Panc1 (cell line): ENCODE measurements around the gene AMOTL1. TPM values are rescaled to one million over a fixed set of nuclear protein-coding genes. Genes with fewer than 3 reads are reported as not detected.

Experiments used
- ATAC-seq: fragments of 200-7000 bp; cut with Tn5 transposase; 2 replicates; pipeline ENCODE4 v1.9.1; 2020; ENCODE audit warnings: mild to moderate bottlenecking, moderate library complexity
- BruUV-seq: library from RNA; stranded (reverse); fragments of 400-500 nt; replicated peaks from 2 replicates; lab custom pipeline; 2021; lab: Mats Ljungman, UMichigan
- CTCF ChIA-PET: fragments of 300-600 bp; sonication (Branson Sonifier 250); formaldehyde crosslinking; loops from one replicate; lab custom pipeline; 2022; ENCODE audit warnings: antibody characterized with exemption; lab: Charles Lee
- POLR2A ChIA-PET: fragments of 300-600 bp; sonication (Branson Sonifier 250); formaldehyde crosslinking; loops from one replicate; lab custom pipeline; 2022; ENCODE audit warnings: antibody characterized with exemption; lab: Charles Lee
- DNase-seq: peaks from one replicate; pipeline ENCODE4 v3.0.0-alpha.2; 2010; ENCODE audit warnings: low read depth, low spot score
- H3K27ac ChIP-seq: 2 replicates; pipeline ENCODE4 v1.5.1; 2011; ENCODE audit warnings: mild to moderate bottlenecking, low read length, inconsistent platforms
- H3K27me3 ChIP-seq: fragments of 200-500 bp; sonication (Bioruptor generic); 2 replicates; pipeline ENCODE4 v1.6.0; 2014; ENCODE audit warnings: low read length, inconsistent platforms; ENCODE audit not compliant: control insufficient read depth, insufficient read depth
- H3K36me3 ChIP-seq: fragments of 200-500 bp; sonication (Bioruptor generic); 2 replicates; pipeline ENCODE4 v1.5.1; 2014; ENCODE audit warnings: inconsistent platforms, mild to moderate bottlenecking, low read length, moderate library complexity; ENCODE audit not compliant: control insufficient read depth, insufficient read depth
- H3K4me1 ChIP-seq: 2 replicates; pipeline ENCODE4 v1.5.1; 2011; ENCODE audit warnings: inconsistent platforms, mild to moderate bottlenecking, low read length, moderate library complexity; ENCODE audit not compliant: control insufficient read depth, insufficient read depth
- H3K4me3 ChIP-seq, 2 experiments: 2 replicates each; pipeline ENCODE4 v1.5.1; 2011 to 2012; ENCODE audit warnings: low read depth in 2 of 2, low read length in 2 of 2, mild to moderate bottlenecking in 2 of 2, inconsistent platforms in 1 of 2, moderate library complexity in 1 of 2
- H3K9me3 ChIP-seq: fragments of 200-500 bp; sonication (Bioruptor generic); 2 replicates; pipeline ENCODE4 v1.5.1; 2014; ENCODE audit warnings: low read depth, mild to moderate bottlenecking, inconsistent platforms, low read length, moderate library complexity; ENCODE audit not compliant: control insufficient read depth, insufficient read depth
- POLR2AphosphoS5 ChIP-seq: IDR thresholded peaks from 2 replicates; pipeline ENCODE4 v1.6.1; 2012; ENCODE audit warnings: mild to moderate bottlenecking, low read depth, low read length, moderate library complexity
- REST ChIP-seq, 2 experiments: IDR thresholded peaks; 2 replicates each; pipeline ENCODE4 v1.6.1; 2011 to 2012; ENCODE audit warnings: low read depth in 2 of 2, control low read depth in 1 of 2, low read length in 1 of 2, mild to moderate bottlenecking in 1 of 2, moderate library complexity in 1 of 2; ENCODE audit not compliant: insufficient read depth in 1 of 2
- SIN3A ChIP-seq: IDR thresholded peaks from 2 replicates; pipeline ENCODE4 v1.6.1; 2012; ENCODE audit warnings: low read depth, mild to moderate bottlenecking, low read length, moderate library complexity, borderline replicate concordance; ENCODE audit not compliant: insufficient read depth
- TCF7L2 ChIP-seq: IDR thresholded peaks from 2 replicates; pipeline ENCODE4 v1.6.1; 2011; ENCODE audit warnings: mild to moderate bottlenecking, low read depth, low read length, inconsistent platforms
- in situ Hi-C: cut with HindIII; loops from 2 replicates; pipeline ENCODE4 v1.10.0; 2016; ENCODE audit warnings: low sequenced_read_pairs, low pct_unique_long_range_greater_than_20kb
- intact Hi-C: fragments of 100-400 bp; cut with micrococcal nuclease; formaldehyde crosslinking; loops from one replicate; pipeline ENCODE4 v1.10.0; 2022; ENCODE audit not compliant: unreplicated experiment
- total RNA-seq: library from RNA; stranded (reverse); gene quantifications from one replicate; pipeline ENCODE4 v1.2.1, GENCODE V29; 2021; ENCODE audit not compliant: unreplicated experiment
- TF ChIP-seq, protein P1 (sequence below): fragments of 450-650 bp; IDR thresholded peaks from 2 replicates; pipeline ENCODE4 v1.5.1; 2017; ENCODE audit warnings: mild to moderate bottlenecking

AMOTL1 gene
- total RNA-seq, 1 experiment from 2014 or later = 16.0 TPM

GRCh38 chr11:94880216-94880615 lies 112.1 kb downstream of the AMOTL1 start:
- DNase-seq (peak; percentile 91), ATAC-seq (peak; percentile 75)
- no peaks in the 10 kb centered on the region for H3K27me3 ChIP-seq
- BruUV-seq = no TSS peak
- CTCF ChIA-PET = no interaction called here
- H3K27ac ChIP-seq = no peak overlapping the region
- H3K9me3 ChIP-seq = no peaks in the 10 kb centered on the region
- in situ Hi-C loops = no loop called here
- TF ChIP-seq SIN3A = no peak
- TF ChIP-seq, protein P1, sequence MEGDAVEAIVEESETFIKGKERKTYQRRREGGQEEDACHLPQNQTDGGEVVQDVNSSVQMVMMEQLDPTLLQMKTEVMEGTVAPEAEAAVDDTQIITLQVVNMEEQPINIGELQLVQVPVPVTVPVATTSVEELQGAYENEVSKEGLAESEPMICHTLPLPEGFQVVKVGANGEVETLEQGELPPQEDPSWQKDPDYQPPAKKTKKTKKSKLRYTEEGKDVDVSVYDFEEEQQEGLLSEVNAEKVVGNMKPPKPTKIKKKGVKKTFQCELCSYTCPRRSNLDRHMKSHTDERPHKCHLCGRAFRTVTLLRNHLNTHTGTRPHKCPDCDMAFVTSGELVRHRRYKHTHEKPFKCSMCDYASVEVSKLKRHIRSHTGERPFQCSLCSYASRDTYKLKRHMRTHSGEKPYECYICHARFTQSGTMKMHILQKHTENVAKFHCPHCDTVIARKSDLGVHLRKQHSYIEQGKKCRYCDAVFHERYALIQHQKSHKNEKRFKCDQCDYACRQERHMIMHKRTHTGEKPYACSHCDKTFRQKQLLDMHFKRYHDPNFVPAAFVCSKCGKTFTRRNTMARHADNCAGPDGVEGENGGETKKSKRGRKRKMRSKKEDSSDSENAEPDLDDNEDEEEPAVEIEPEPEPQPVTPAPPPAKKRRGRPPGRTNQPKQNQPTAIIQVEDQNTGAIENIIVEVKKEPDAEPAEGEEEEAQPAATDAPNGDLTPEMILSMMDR = no peak
- TF ChIP-seq TCF7L2 = no peak
- peak; percentile 57; the same call in 1 of the 2 replicates for TF ChIP-seq POLR2AphosphoS5
- H3K4me1 ChIP-seq = peaks cover 34% of the 10 kb centered on the region
- no peak overlapping the region for H3K4me3 ChIP-seq
- intact Hi-C loops = no loop called here
- POLR2A ChIA-PET = no interaction called here
- H3K36me3 ChIP-seq = no peaks in the 10 kb centered on the region

- intact Hi-C loops = no loop called here
- DNase-seq = no peak
Observed at GRCh38 chr11:94882931-94883330, 114.8 kb downstream of the AMOTL1 start.

More at GRCh38 chr11:94882931-94883330, 114.8 kb downstream of the AMOTL1 start:
- no peaks in the 10 kb centered on the region for H3K36me3 ChIP-seq
- no peak overlapping the region; the same call in 1 of the 2 replicates for H3K27ac ChIP-seq
- TF ChIP-seq, protein P1 = no peak
- no peak for TF ChIP-seq POLR2AphosphoS5
- no peak for TF ChIP-seq TCF7L2
- no peak for TF ChIP-seq SIN3A
- TF ChIP-seq REST (IDR thresholded peaks at IDR 0.05; ENCODE audit: insufficient read depth in 1 of 2, low read depth in 2 of 2, low read length in 1 of 2) = no peak
- ATAC-seq = no peak
- ChIA-PET POLR2A (no interaction called here), CTCF (no interaction called here)
- no peaks in the 10 kb centered on the region for H3K27me3 ChIP-seq
- no TSS peak for BruUV-seq
- in situ Hi-C loops = no loop called here
- no peak overlapping the region for H3K4me3 ChIP-seq
- no peaks in the 10 kb centered on the region for H3K9me3 ChIP-seq
- peaks cover 20% of the 10 kb centered on the region for H3K4me1 ChIP-seq
